Gastroesophageal sphincter (tissue), 3 donors: ENCODE results near the gene PUS10.

Experiments
- EP300 ChIP-seq: sonication (generic); formaldehyde crosslinking; IDR thresholded peaks from one replicate; pipeline ENCODE4 v1.6.1; 2017; ENCODE audit warnings: antibody characterized with exemption, mild to moderate bottlenecking
- POLR2A ChIP-seq, 2 donors: fragments of 450-650 bp; IDR thresholded peaks; one replicate each; pipeline ENCODE4 v1.6.1; 2017; ENCODE audit warnings: antibody characterized with exemption in 2 of 2, mild to moderate bottlenecking in 2 of 2, moderate library complexity in 1 of 2
- POLR2AphosphoS5 ChIP-seq: sonication (generic); formaldehyde crosslinking; IDR thresholded peaks from one replicate; pipeline ENCODE4 v1.6.1; 2017; ENCODE audit warnings: antibody characterized with exemption
- TF ChIP-seq, protein P1 (sequence below), 4 experiments: fragments of 200-600 bp in 2 of 4; fragments of 450-650 bp in 2 of 4; sonication (generic) in 1 of 4; IDR thresholded peaks; one replicate each; pipeline ENCODE4 v1.5.1; 2017 to 2019; ENCODE audit warnings: antibody characterized with exemption in 4 of 4, mild to moderate bottlenecking in 2 of 4, moderate library complexity in 2 of 4

DNA sequence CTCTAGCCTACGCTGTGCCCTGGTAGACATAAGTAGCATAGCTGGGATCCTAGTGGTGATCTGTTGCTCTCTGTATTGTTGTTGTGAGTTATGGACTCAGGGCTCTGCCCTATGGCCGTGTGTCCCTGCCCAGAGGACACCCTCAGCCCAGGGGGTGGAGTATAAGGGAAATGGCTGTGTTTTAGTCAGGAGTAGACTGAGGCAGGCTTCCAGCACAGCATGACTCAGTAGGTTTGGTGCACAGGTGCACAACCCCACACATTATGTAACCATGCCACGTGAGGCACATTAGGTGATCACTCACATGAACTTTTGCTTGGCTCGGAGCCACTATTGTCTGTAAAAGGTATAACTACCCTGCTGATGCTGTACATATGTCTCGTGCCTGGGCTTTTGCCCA lies 60.4 kb downstream of the PUS10 start:
- TF ChIP-seq POLR2A (IDR thresholded peaks at IDR 0.05) (no peak), POLR2AphosphoS5 (no peak), EP300 (no peak)
- TF ChIP-seq, protein P1, sequence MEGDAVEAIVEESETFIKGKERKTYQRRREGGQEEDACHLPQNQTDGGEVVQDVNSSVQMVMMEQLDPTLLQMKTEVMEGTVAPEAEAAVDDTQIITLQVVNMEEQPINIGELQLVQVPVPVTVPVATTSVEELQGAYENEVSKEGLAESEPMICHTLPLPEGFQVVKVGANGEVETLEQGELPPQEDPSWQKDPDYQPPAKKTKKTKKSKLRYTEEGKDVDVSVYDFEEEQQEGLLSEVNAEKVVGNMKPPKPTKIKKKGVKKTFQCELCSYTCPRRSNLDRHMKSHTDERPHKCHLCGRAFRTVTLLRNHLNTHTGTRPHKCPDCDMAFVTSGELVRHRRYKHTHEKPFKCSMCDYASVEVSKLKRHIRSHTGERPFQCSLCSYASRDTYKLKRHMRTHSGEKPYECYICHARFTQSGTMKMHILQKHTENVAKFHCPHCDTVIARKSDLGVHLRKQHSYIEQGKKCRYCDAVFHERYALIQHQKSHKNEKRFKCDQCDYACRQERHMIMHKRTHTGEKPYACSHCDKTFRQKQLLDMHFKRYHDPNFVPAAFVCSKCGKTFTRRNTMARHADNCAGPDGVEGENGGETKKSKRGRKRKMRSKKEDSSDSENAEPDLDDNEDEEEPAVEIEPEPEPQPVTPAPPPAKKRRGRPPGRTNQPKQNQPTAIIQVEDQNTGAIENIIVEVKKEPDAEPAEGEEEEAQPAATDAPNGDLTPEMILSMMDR (IDR thresholded peaks at IDR 0.05), result no peak
